Lower leg skin (tissue), 4 donors: ENCODE data around the gene TGFBR2. TPM values are rescaled to one million over a fixed set of nuclear protein-coding genes. Genes with fewer than 3 reads are reported as not detected.

ENCODE experiments used
- DNase-seq, 2 donors: peaks; one replicate each; pipeline ENCODE4 v3.0.0-alpha.2; 2019; ENCODE audit warnings: low spot score in 2 of 2
- H3K4me3 ChIP-seq: fragments of 200-600 bp; sonication (generic); 2 replicates; pipeline ENCODE4 v1.5.1; 2017; ENCODE audit warnings: mild to moderate bottlenecking, low read depth; ENCODE audit not compliant: poor library complexity, severe bottlenecking
- CTCF ChIP-seq, 3 donors: fragments of 450-650 bp; IDR thresholded peaks; one replicate each; pipeline ENCODE4 v1.5.1; 2016; ENCODE audit warnings: antibody characterized with exemption in 3 of 3, mild to moderate bottlenecking in 3 of 3, moderate library complexity in 2 of 3
- POLR2A ChIP-seq, 2 donors: fragments of 450-650 bp; IDR thresholded peaks; one replicate each; pipeline ENCODE4 v1.6.1; 2016 to 2017; ENCODE audit warnings: antibody characterized with exemption in 2 of 2, mild to moderate bottlenecking in 1 of 2, moderate library complexity in 1 of 2
- WGBS, 2 donors: methylation state at CpG; one replicate each; pipeline ENCODE4 v1.1.5; 2018; 5-methylcytosine and 5-hydroxymethylcytosine counted together
- intact Hi-C: fragments of 100-400 bp; cut with DNase I; formaldehyde crosslinking; loops from one replicate; pipeline ENCODE4 v1.15.0; 2023; ENCODE audit warnings: low total_unique reads
- total RNA-seq, 4 donors: library from RNA; depleted of rRNA; stranded (reverse); fragments of >200 nt; gene quantifications; one replicate each; pipeline ENCODE4 v1.1.0, GENCODE V29; 2016

Gene TGFBR2
- total RNA-seq, 4 donors from 2014 or later: 57.8 to 109 (median 71.4) TPM

GRCh38 chr3:30741889-30742288 is 135.5 kb downstream of the TGFBR2 start:
- WGBS, 2 donors: 79 to 90% methylated on average over 2 of the region's 2 CpGs
- TF ChIP-seq POLR2A (IDR thresholded peaks at IDR 0.05) (no peak), CTCF (IDR thresholded peaks at IDR 0.05) (no peak)
- intact Hi-C loops: no loop called here
- no peak for DNase-seq
- H3K4me3 ChIP-seq: no peak overlapping the region

- H3K4me3 ChIP-seq: no peak overlapping the region
- 81 to 85% methylated on average over 4 of the region's 4 CpGs for WGBS, 2 donors
- TF ChIP-seq POLR2A (IDR thresholded peaks at IDR 0.05): no peak
- DNase-seq: no peak
- intact Hi-C loops: no loop called here
These were observed 136.6 kb downstream of the TGFBR2 start for GRCh38 chr3:30742796-30743619.
